Neural cell (in vitro differentiated cells): ENCODE results near the gene MANEA. TPM values are rescaled to one million over a fixed set of nuclear protein-coding genes. Genes with fewer than 3 reads are reported as not detected.

ENCODE experiments used
- H2AFZ ChIP-seq: fragments of 200-600, 300-800 bp; sonication (generic), shearing (Covaris generic); 2 replicates; pipeline ENCODE4 v1.6.0; 2014; ENCODE audit warnings: low read depth, mild to moderate bottlenecking, antibody characterized with exemption, low read length, moderate library complexity
- H3F3A ChIP-seq: fragments of 200-600 bp; shearing (Covaris generic); 2 replicates; pipeline ENCODE4 v1.6.1; 2016; ENCODE audit warnings: mild to moderate bottlenecking, moderate library complexity, mixed read lengths, antibody characterized with exemption, low read length; ENCODE audit not compliant: insufficient read depth, poor library complexity, severe bottlenecking
- H3K27ac ChIP-seq: fragments of 200-600, 300-800 bp; sonication (generic), shearing (Covaris generic); 2 replicates; pipeline ENCODE4 v1.5.1; 2014; ENCODE audit warnings: mild to moderate bottlenecking, low read length, moderate library complexity
- H3K27me3 ChIP-seq: fragments of 300-800, 200-600 bp; sonication (generic), shearing (Covaris generic); 2 replicates; pipeline ENCODE4 v1.6.0; 2014; ENCODE audit warnings: mild to moderate bottlenecking, low read depth, low read length, moderate library complexity; ENCODE audit not compliant: insufficient read depth
- H3K36me3 ChIP-seq: fragments of 300-800, 200-600 bp; sonication (generic), shearing (Covaris generic); 2 replicates; pipeline ENCODE4 v1.5.1; 2014; ENCODE audit warnings: mild to moderate bottlenecking, antibody characterized with exemption, low read length, moderate library complexity; ENCODE audit not compliant: insufficient read depth
- H3K4me2 ChIP-seq: fragments of 300-800, 200-600 bp; sonication (generic), shearing (Covaris generic); 2 replicates; pipeline ENCODE4 v1.6.0; 2014; ENCODE audit warnings: mild to moderate bottlenecking, low read length
- H3K4me3 ChIP-seq: fragments of 300-800, 200-600 bp; sonication (generic), shearing (Covaris generic); 2 replicates; pipeline ENCODE4 v1.5.1; 2014; ENCODE audit warnings: mild to moderate bottlenecking, low read length, moderate library complexity
- H3K79me2 ChIP-seq: fragments of 200-600 bp; shearing (Covaris generic); replicated peaks from 2 replicates; pipeline ENCODE4 v1.6.0; 2014; ENCODE audit warnings: mild to moderate bottlenecking, low read length, moderate library complexity; ENCODE audit not compliant: insufficient read depth
- H3K9ac ChIP-seq: fragments of 300-800, 200-600 bp; sonication (generic), shearing (Covaris generic); 2 replicates; pipeline ENCODE4 v1.6.1; 2016; ENCODE audit warnings: mild to moderate bottlenecking, low read length, mixed read lengths
- H3K9me2 ChIP-seq: fragments of 200-600 bp; shearing (Covaris generic); 2 replicates; pipeline ENCODE4 v1.6.1; 2016; ENCODE audit warnings: mild to moderate bottlenecking, low read length, mixed read lengths; ENCODE audit not compliant: insufficient read depth
- H3K9me3 ChIP-seq: fragments of 200-600, 300-800 bp; sonication (generic), shearing (Covaris generic); 2 replicates; pipeline ENCODE4 v1.6.1; 2016; ENCODE audit warnings: mild to moderate bottlenecking, mixed run types, low read length, moderate library complexity, mixed read lengths
- H4K20me1 ChIP-seq: fragments of 200-600 bp; shearing (Covaris generic); 2 replicates; pipeline ENCODE4 v1.6.1; 2016; ENCODE audit warnings: mild to moderate bottlenecking, mixed run types; ENCODE audit not compliant: insufficient read depth
- CTCF ChIP-seq: fragments of 450-650 bp; IDR thresholded peaks from 2 replicates; pipeline ENCODE4 v1.5.1; 2014; ENCODE audit warnings: antibody characterized with exemption, mild to moderate bottlenecking, moderate library complexity; ENCODE audit not compliant: poor library complexity, severe bottlenecking
- EP300 ChIP-seq: fragments of 450-650 bp; conservative IDR thresholded peaks from 2 replicates; pipeline ENCODE4 v1.6.1; 2014; ENCODE audit warnings: antibody characterized with exemption, mild to moderate bottlenecking, moderate library complexity; ENCODE audit not compliant: poor library complexity, severe bottlenecking
- EZH2 ChIP-seq: fragments of 200-600, 300-800 bp; shearing (Covaris generic), sonication (generic); IDR thresholded peaks from 2 replicates; pipeline ENCODE4 v1.6.1; 2014; ENCODE audit warnings: antibody characterized with exemption, low read length, borderline replicate concordance, mild to moderate bottlenecking; ENCODE audit not compliant: insufficient read depth, poor library complexity, severe bottlenecking
- MXI1 ChIP-seq: fragments of 450-650 bp; conservative IDR thresholded peaks from 2 replicates; pipeline ENCODE4 v1.6.1; 2014; ENCODE audit warnings: antibody characterized with exemption, mild to moderate bottlenecking; ENCODE audit not compliant: poor library complexity, severe bottlenecking
- POLR2AphosphoS5 ChIP-seq: IDR thresholded peaks from 2 replicates; pipeline ENCODE4 v1.6.1; 2012
- RAD21 ChIP-seq: fragments of 450-650 bp; conservative IDR thresholded peaks from 2 replicates; pipeline ENCODE4 v1.6.1; 2014; ENCODE audit warnings: antibody characterized with exemption, mild to moderate bottlenecking, moderate library complexity
- SMC3 ChIP-seq: fragments of 450-650 bp; conservative IDR thresholded peaks from 2 replicates; pipeline ENCODE4 v1.6.1; 2014; ENCODE audit warnings: antibody characterized with exemption, mild to moderate bottlenecking, moderate library complexity; ENCODE audit not compliant: poor library complexity
- polyA plus RNA-seq: library from polyadenylated mRNA; depleted of rRNA; stranded (reverse); fragments of >200 nt; gene quantifications from 2 replicates; pipeline ENCODE4 v1.2.3, GENCODE V29; 2014
- TF ChIP-seq, protein P1 (sequence below): IDR thresholded peaks from 2 replicates; pipeline ENCODE4 v1.6.1; 2012; ENCODE audit warnings: borderline replicate concordance

MANEA gene
- polyA plus RNA-seq, 1 donor from 2014 or later, result 7.9 TPM

DNA sequence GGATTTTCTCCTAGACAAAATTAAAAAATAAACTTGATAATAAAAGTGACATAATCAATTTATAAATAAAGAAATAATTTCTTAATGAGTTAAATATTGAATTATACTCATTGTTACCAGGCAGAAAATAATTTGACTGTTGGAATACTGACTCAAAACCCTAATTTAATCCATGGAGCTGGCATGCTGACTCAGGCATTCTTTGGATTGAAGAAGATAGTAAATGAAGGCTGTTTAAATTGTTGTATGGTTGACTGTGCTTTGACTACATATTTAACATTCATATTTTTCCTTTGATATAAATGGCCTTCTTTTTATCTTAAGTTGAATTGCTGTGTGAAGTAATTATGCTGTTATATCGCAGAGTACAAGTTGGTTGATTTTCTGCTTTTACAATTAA lies 11.7 kb downstream of the MANEA start:
- Histone ChIP-seq H3K79me2 (no peaks in the 10 kb centered on the region), H3F3A (no peaks in the 10 kb centered on the region), H2AFZ (no peak overlapping the region), H3K4me3 (no peak overlapping the region), H4K20me1 (no peaks in the 10 kb centered on the region), H3K27me3 (no peaks in the 10 kb centered on the region), H3K9ac (no peak overlapping the region), H3K36me3 (no peaks in the 10 kb centered on the region), H3K9me2 (no peaks in the 10 kb centered on the region), H3K27ac (no peak overlapping the region), H3K4me2 (no peak overlapping the region), H3K9me3 (no peaks in the 10 kb centered on the region)
- TF ChIP-seq CTCF (no peak), RAD21 (no peak), MXI1 (no peak), SMC3 (no peak), EP300 (no peak), EZH2 (no peak), POLR2AphosphoS5 (no peak)
- TF ChIP-seq, protein P1, sequence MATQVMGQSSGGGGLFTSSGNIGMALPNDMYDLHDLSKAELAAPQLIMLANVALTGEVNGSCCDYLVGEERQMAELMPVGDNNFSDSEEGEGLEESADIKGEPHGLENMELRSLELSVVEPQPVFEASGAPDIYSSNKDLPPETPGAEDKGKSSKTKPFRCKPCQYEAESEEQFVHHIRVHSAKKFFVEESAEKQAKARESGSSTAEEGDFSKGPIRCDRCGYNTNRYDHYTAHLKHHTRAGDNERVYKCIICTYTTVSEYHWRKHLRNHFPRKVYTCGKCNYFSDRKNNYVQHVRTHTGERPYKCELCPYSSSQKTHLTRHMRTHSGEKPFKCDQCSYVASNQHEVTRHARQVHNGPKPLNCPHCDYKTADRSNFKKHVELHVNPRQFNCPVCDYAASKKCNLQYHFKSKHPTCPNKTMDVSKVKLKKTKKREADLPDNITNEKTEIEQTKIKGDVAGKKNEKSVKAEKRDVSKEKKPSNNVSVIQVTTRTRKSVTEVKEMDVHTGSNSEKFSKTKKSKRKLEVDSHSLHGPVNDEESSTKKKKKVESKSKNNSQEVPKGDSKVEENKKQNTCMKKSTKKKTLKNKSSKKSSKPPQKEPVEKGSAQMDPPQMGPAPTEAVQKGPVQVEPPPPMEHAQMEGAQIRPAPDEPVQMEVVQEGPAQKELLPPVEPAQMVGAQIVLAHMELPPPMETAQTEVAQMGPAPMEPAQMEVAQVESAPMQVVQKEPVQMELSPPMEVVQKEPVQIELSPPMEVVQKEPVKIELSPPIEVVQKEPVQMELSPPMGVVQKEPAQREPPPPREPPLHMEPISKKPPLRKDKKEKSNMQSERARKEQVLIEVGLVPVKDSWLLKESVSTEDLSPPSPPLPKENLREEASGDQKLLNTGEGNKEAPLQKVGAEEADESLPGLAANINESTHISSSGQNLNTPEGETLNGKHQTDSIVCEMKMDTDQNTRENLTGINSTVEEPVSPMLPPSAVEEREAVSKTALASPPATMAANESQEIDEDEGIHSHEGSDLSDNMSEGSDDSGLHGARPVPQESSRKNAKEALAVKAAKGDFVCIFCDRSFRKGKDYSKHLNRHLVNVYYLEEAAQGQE, result no peak

DNA sequence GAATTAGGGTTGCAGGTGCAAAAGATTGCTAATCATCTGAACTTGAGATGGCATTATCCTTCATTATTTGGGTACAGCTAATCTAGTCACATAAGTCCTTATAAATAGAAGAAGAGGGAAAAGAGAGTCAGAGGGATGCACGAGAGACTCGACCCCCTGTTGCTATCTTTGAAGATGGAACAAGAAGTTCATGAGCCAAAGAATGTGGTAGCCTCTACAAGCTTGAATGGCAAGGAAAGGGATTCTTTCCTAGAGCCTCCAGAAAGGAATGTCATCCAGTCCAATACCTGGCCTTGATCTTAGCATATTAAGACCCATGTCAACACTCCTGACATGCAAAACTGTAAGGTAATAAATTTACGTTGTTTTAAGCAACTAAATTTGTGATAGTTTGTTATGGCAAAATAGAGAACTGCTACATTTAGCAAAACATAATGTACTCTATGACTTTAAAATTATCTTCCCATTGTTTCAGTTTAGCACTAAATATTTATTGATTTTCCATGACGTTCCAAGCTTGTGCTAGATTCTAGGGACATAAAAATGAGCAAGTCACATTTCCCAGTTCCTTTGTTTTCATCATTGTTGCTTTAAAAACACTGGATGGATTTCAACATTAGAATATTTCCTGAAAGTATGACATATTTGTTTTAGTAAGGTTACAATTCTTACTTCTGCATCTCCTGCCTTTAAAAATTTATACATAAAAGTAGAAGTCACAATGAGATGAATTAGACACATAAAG lies 12.7 kb downstream of the MANEA start:
- H3K9me3 ChIP-seq, result no peaks in the 10 kb centered on the region
- no peaks in the 10 kb centered on the region for H3K79me2 ChIP-seq
- no peak overlapping the region for H2AFZ ChIP-seq
- H3K27ac ChIP-seq, result no peak overlapping the region
- no peaks in the 10 kb centered on the region for H3K36me3 ChIP-seq
- no peaks in the 10 kb centered on the region for H3K9me2 ChIP-seq
- H3K9ac ChIP-seq, result no peak overlapping the region
- no peaks in the 10 kb centered on the region for H3F3A ChIP-seq
- H4K20me1 ChIP-seq, result no peaks in the 10 kb centered on the region
- no peaks in the 10 kb centered on the region for H3K27me3 ChIP-seq
- TF ChIP-seq MXI1 (no peak), CTCF (no peak), SMC3 (no peak), EP300 (no peak), RAD21 (no peak)
- no peak overlapping the region for H3K4me2 ChIP-seq
- no peak overlapping the region for H3K4me3 ChIP-seq
